Gastrocnemius medialis (tissue), 4 donors: ENCODE results near the gene ISG20L2. TPM values are rescaled to one million over a fixed set of nuclear protein-coding genes. Genes with fewer than 3 reads are reported as not detected.
A peak's percentile ranks its signal among the peaks of the same experiment; 100 is the strongest.

Experiments
- ATAC-seq, 2 donors: fragments of 150-250 bp; one replicate each; pipeline ENCODE4 v1.9.1; 2016
- DNase-seq, 2 donors: peaks; one replicate each; pipeline ENCODE4 v3.0.0-alpha.2; 2019
- H3K27ac ChIP-seq, 4 donors: fragments of 200-600 bp; sonication (generic); 1 replicate in 1 of 4; 2 replicates in 3 of 4; pipeline ENCODE4 v1.5.1; 2016 to 2018; ENCODE audit warnings: mild to moderate bottlenecking in 2 of 4, moderate library complexity in 1 of 4
- H3K27me3 ChIP-seq, 3 donors: fragments of 200-600 bp; sonication (generic) in 2 of 3; 1 replicate in 1 of 3; 2 replicates in 2 of 3; pipeline versions ENCODE4 v1.5.1 to v1.6.0; 2016 to 2019; ENCODE audit warnings: mild to moderate bottlenecking in 1 of 3, moderate library complexity in 1 of 3
- H3K36me3 ChIP-seq, 2 donors: fragments of 200-600 bp; sonication (generic) in 1 of 2; one replicate each; pipeline ENCODE4 v1.5.1; 2017 to 2018
- H3K4me1 ChIP-seq, 2 donors: fragments of 200-600 bp; sonication (generic) in 1 of 2; one replicate each; pipeline ENCODE4 v1.5.1; 2016 to 2017; ENCODE audit warnings: mild to moderate bottlenecking in 2 of 2
- H3K4me3 ChIP-seq, 4 donors: fragments of 200-600 bp; sonication (generic) in 3 of 4; 1 replicate in 1 of 4; 2 replicates in 3 of 4; pipeline ENCODE4 v1.5.1; 2016 to 2019; ENCODE audit warnings: mild to moderate bottlenecking in 2 of 4
- H3K9me3 ChIP-seq, 3 donors: fragments of 200-600 bp; sonication (generic) in 2 of 3; 1 replicate in 1 of 3; 2 replicates in 2 of 3; pipeline ENCODE4 v1.5.1; 2016 to 2019
- POLR2A ChIP-seq, 2 donors: fragments of 450-650 bp; IDR thresholded peaks; one replicate each; pipeline ENCODE4 v1.6.1; 2017; ENCODE audit warnings: antibody characterized with exemption in 2 of 2, mild to moderate bottlenecking in 2 of 2, moderate library complexity in 2 of 2
- in situ Hi-C, 4 donors: fragments of 200-750 bp; cut with MboI; loops; one replicate each; pipeline versions ENCODE4 v1.15.0 to v1.8.0; 2017; ENCODE audit warnings: low sequenced_read_pairs in 4 of 4
- intact Hi-C: fragments of 100-400 bp; cut with DNase I; formaldehyde crosslinking; loops from one replicate; pipeline ENCODE4 v1.15.1; 2023; ENCODE audit warnings: low total_unique reads
- total RNA-seq, 4 donors: library from RNA; depleted of rRNA; stranded (reverse); fragments of >200 nt; gene quantifications; one replicate each; pipeline versions ENCODE4 v1.1.0 to v1.2.3, GENCODE V29; 2016
- TF ChIP-seq, protein P1 (sequence below), 5 experiments: fragments of 450-650 bp in 3 of 5; fragments of 200-600 bp in 2 of 5; sonication (generic) in 2 of 5; IDR thresholded peaks in 4 of 5; conservative IDR thresholded peaks in 1 of 5; 1 replicate in 4 of 5; 2 replicates in 1 of 5; pipeline ENCODE4 v1.5.1; 2016 to 2019; ENCODE audit warnings: antibody characterized with exemption in 5 of 5, mild to moderate bottlenecking in 3 of 5, moderate library complexity in 3 of 5

Gene ISG20L2
- total RNA-seq, 4 donors from 2014 or later = 9.5 to 16.4 (median 15.1) TPM

DNA sequence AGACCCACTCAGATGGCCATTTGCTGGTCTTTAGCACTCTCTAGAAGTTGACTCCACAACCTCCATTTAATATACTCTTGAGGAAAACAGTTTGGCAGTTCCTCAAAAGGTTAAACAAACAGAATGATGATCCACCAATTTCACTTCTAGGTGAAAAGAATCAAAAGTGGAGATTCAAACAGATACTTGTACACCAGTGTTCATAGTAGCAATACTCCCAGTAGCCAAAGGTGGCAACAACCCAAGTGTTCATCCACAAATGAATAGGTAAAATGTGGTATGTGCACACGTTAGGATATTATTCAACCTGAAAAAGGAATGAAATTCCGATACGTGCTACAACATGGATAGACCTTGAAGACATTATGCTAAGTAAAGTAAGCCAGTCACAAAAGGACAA, 45.0 kb upstream of the ISG20L2 start:
- no peak overlapping the region for H3K4me3 ChIP-seq
- no peak for ATAC-seq
- TF ChIP-seq POLR2A (IDR thresholded peaks at IDR 0.05) = no peak
- TF ChIP-seq, protein P1, sequence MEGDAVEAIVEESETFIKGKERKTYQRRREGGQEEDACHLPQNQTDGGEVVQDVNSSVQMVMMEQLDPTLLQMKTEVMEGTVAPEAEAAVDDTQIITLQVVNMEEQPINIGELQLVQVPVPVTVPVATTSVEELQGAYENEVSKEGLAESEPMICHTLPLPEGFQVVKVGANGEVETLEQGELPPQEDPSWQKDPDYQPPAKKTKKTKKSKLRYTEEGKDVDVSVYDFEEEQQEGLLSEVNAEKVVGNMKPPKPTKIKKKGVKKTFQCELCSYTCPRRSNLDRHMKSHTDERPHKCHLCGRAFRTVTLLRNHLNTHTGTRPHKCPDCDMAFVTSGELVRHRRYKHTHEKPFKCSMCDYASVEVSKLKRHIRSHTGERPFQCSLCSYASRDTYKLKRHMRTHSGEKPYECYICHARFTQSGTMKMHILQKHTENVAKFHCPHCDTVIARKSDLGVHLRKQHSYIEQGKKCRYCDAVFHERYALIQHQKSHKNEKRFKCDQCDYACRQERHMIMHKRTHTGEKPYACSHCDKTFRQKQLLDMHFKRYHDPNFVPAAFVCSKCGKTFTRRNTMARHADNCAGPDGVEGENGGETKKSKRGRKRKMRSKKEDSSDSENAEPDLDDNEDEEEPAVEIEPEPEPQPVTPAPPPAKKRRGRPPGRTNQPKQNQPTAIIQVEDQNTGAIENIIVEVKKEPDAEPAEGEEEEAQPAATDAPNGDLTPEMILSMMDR (IDR thresholded peaks at IDR 0.05 in 4 of 5, conservative IDR thresholded peaks at IDR 0.05 in 1 of 5) = no peak
- no peaks in the 10 kb centered on the region for H3K27me3 ChIP-seq
- no peaks in the 10 kb centered on the region for H3K9me3 ChIP-seq
- peak overlapping the region in 2 of 4 donors; percentile 7 to 10 for H3K27ac ChIP-seq
- peaks cover 0 to 9% of the 10 kb centered on the region in 2 donors for H3K36me3 ChIP-seq
- peaks cover 40 to 49% of the 10 kb centered on the region in 2 donors for H3K4me1 ChIP-seq
- DNase-seq = no peak
- in situ Hi-C loops = no loop called here
- intact Hi-C loops = no loop called here

DNA sequence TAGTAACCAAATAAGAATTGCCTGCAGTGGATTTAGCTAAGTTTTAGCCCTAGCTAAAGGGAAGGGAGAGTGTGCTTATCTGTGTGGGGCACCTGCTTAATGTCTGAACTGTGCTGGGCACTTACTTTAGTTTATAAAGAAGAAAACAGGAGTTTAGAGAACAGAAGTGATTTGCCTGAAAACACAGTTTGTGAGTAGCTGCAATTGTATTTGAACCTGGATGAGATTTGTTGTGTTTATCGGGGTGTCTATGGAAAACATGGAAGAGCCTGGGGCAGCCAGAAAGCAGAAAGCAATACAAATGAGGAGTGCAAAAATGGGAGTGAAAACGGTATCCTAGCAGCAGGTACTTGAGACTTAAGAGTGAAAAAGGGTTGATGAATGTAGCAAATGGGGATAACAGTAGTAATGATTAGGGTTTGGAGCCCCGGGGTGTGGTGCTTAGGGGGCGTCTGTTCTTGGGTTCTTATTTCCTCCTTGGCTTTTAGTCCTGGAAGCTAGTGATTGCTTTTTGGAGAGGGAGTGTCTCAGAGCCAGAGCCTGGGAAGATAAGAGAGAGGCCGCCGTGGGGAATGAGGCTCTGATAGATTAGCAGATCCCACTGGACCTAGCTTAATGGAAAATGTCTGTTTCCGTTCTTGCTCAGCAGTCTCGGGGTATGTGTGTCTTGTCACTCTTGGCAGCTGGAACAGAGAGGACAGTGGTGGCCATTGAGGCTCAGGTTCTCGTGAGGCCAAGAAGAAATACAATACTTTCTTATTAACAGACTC, 44.3 kb upstream of the ISG20L2 start:
- peak overlapping the region in 2 of 4 donors; percentile 7 to 10 for H3K27ac ChIP-seq
- ATAC-seq (no peak), DNase-seq (no peak)
- no peaks in the 10 kb centered on the region for H3K27me3 ChIP-seq
- H3K36me3 ChIP-seq = peaks cover 0 to 9% of the 10 kb centered on the region in 2 donors
- H3K9me3 ChIP-seq = no peaks in the 10 kb centered on the region
- TF ChIP-seq, protein P1 (IDR thresholded peaks at IDR 0.05 in 4 of 5, conservative IDR thresholded peaks at IDR 0.05 in 1 of 5) = no peak
- peaks cover 43 to 53% of the 10 kb centered on the region in 2 donors for H3K4me1 ChIP-seq
- no peak overlapping the region for H3K4me3 ChIP-seq
- in situ Hi-C loops = no loop called here
- intact Hi-C loops = no loop called here

DNA sequence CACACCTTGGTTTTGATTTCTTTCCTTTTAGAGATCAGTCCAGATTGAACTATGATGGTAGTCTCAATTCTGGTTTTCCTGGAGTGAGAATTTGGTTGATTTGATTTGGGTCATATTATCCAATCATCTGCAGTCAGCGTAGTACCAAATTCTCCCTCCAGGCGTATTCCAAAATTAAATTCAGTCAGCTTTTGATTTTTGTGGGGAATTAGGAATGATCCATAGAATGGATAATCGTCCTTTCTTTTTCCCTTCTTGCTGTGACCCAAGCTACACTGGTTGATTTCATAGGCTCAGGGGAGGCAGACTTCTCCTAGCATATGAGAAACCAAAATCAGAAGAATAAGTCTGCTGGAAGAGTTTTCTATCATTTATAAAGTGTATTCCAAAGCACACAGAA, 43.7 kb upstream of the ISG20L2 start:
- H3K36me3 ChIP-seq = peaks cover 0 to 9% of the 10 kb centered on the region in 2 donors
- TF ChIP-seq, protein P1 (IDR thresholded peaks at IDR 0.05 in 4 of 5, conservative IDR thresholded peaks at IDR 0.05 in 1 of 5) = no peak
- no peak for TF ChIP-seq POLR2A (IDR thresholded peaks at IDR 0.05)
- no peaks in the 10 kb centered on the region for H3K27me3 ChIP-seq
- no peak overlapping the region for H3K4me3 ChIP-seq
- peaks cover 38 to 50% of the 10 kb centered on the region in 2 donors for H3K4me1 ChIP-seq
- no peaks in the 10 kb centered on the region for H3K9me3 ChIP-seq
- intact Hi-C loops (no loop called here), in situ Hi-C loops (no loop called here)
- no peak overlapping the region for H3K27ac ChIP-seq
- ATAC-seq (no peak), DNase-seq (no peak)

DNA sequence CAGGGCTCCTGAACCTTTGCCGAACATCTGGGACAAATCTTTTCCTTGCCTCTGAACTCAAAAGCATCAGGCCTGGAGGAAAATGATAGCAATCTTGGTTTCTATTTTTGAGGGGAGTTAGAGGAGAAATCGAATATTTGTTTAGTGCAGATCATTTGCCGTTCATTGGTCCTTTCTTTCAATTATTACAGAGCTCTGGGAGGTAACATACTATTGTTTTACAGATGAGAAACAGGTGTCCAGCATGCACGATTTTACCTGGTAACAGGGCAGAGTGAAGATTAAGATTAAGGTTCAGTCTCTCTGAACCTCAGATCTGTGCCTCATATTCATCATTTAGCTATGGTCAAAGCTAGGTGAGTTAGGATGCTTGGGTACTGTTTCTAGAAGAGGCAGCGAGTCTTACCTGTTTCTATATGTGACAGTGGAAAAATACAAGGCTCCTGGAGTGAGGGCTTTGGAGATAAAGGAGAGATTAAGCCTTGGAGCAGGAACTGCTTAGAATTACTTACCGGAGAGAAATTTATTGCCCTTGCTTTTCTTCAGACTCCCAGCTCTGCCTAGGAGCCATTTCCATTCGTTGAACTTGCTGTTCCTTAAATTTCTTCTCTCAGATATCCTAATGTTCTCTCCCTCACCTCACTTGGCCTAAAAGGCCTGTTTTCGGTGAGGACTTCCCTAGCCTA, 40.2 kb upstream of the ISG20L2 start:
- DNase-seq (no peak), ATAC-seq (no peak)
- H3K27me3 ChIP-seq = no peaks in the 10 kb centered on the region
- intact Hi-C loops (no loop called here), in situ Hi-C loops (no loop called here)
- H3K27ac ChIP-seq = peak overlapping the region; percentile 87 to 98 (median 94)
- H3K4me3 ChIP-seq = peak overlapping the region; percentile 68 to 98 (median 90)
- H3K4me1 ChIP-seq = peaks cover 44 to 50% of the 10 kb centered on the region in 2 donors
- no peak for TF ChIP-seq POLR2A (IDR thresholded peaks at IDR 0.05)
- TF ChIP-seq, protein P1 (IDR thresholded peaks at IDR 0.05 in 4 of 5, conservative IDR thresholded peaks at IDR 0.05 in 1 of 5) = no peak
- peaks cover 0 to 9% of the 10 kb centered on the region in 2 donors for H3K36me3 ChIP-seq
- no peaks in the 10 kb centered on the region for H3K9me3 ChIP-seq
